H1 (cell line): ENCODE results near the gene KRT77.

Source experiments
- CHD2 ChIP-seq: IDR thresholded peaks from 2 replicates; pipeline ENCODE4 v1.6.1; 2012; ENCODE audit warnings: low read length, improper control_type of control experiment
- CTCF ChIP-seq, 3 experiments: IDR thresholded peaks; 1 replicate in 2 of 3; 2 replicates in 1 of 3; pipeline versions ENCODE4 v1.5.1 to v1.6.1; 2011; ENCODE audit warnings: low read length in 3 of 3, mild to moderate bottlenecking in 3 of 3, inconsistent platforms in 2 of 3, low read depth in 1 of 3, moderate library complexity in 1 of 3; ENCODE audit not compliant: insufficient read depth in 1 of 3; ENCODE audit errors: control extremely low read depth in 1 of 3
- E2F6 ChIP-seq: IDR thresholded peaks from 2 replicates; pipeline ENCODE4 v1.6.1; 2012; ENCODE audit warnings: inconsistent platforms
- EP300 ChIP-seq, 2 experiments: IDR thresholded peaks; 1 replicate in 1 of 2; 2 replicates in 1 of 2; pipeline ENCODE4 v1.6.1; 2011 to 2012; ENCODE audit warnings: low read depth in 2 of 2, low read length in 2 of 2, mild to moderate bottlenecking in 2 of 2, borderline replicate concordance in 1 of 2, inconsistent platforms in 1 of 2, moderate library complexity in 1 of 2
- EZH2 ChIP-seq: fragments of 200-600 bp; sonication (generic); IDR thresholded peaks from 2 replicates; pipeline ENCODE4 v1.7.1; 2012; ENCODE audit warnings: low read depth, mild to moderate bottlenecking, moderate library complexity, low read length, inconsistent platforms; ENCODE audit not compliant: severe bottlenecking
- POLR2A ChIP-seq, 2 experiments: IDR thresholded peaks; 1 replicate in 1 of 2; 2 replicates in 1 of 2; pipeline ENCODE4 v1.6.1; 2011; ENCODE audit warnings: low read depth in 2 of 2, low read length in 2 of 2, mild to moderate bottlenecking in 2 of 2; ENCODE audit errors: control extremely low read depth in 1 of 2
- RBBP5 ChIP-seq: IDR thresholded peaks from 2 replicates; pipeline ENCODE4 v1.7.1; 2012; ENCODE audit warnings: low read depth, mild to moderate bottlenecking, inconsistent platforms, low read length, moderate library complexity, borderline replicate concordance
- RNF2 ChIP-seq: fragments of 200-900, 300-1000 bp; sonication (generic); IDR thresholded peaks from 2 replicates; pipeline ENCODE4 v1.7.1; 2016; ENCODE audit warnings: borderline replicate concordance, low read depth, mild to moderate bottlenecking, antibody characterized with exemption, low read length; ENCODE audit not compliant: poor library complexity, severe bottlenecking; ENCODE audit errors: missing control alignments
- SIN3A ChIP-seq, 2 experiments: IDR thresholded peaks in 1 of 2; conservative IDR thresholded peaks in 1 of 2; 2 replicates each; pipeline ENCODE4 v1.6.1; 2011 to 2012; ENCODE audit warnings: low read length in 2 of 2, improper control_type of control experiment in 1 of 2, low read depth in 1 of 2, mild to moderate bottlenecking in 1 of 2
- TAF1 ChIP-seq: IDR thresholded peaks from 2 replicates; pipeline ENCODE4 v1.6.1; 2011; ENCODE audit warnings: mild to moderate bottlenecking, low read depth, low read length

- no peak for TF ChIP-seq CTCF (IDR thresholded peaks at IDR 0.05; ENCODE audit: control extremely low read depth in 1 of 3, insufficient read depth in 1 of 3, low read depth in 1 of 3, low read length in 3 of 3)
- TF ChIP-seq TAF1 = no peak
- TF ChIP-seq CHD2 = no peak
- TF ChIP-seq POLR2A (IDR thresholded peaks at IDR 0.05; ENCODE audit: control extremely low read depth in 1 of 2, low read depth in 2 of 2, low read length in 2 of 2) = no peak
- TF ChIP-seq EP300 (IDR thresholded peaks at IDR 0.05; ENCODE audit: borderline replicate concordance in 1 of 2, low read depth in 2 of 2, low read length in 2 of 2) = no peak
- no peak for TF ChIP-seq RBBP5
- TF ChIP-seq E2F6 = no peak
- no peak for TF ChIP-seq SIN3A (conservative IDR thresholded peaks at IDR 0.05 in 1 of 2, IDR thresholded peaks at IDR 0.05 in 1 of 2; ENCODE audit: low read depth in 1 of 2, low read length in 2 of 2)
- TF ChIP-seq RNF2 = no peak
- no peak for TF ChIP-seq EZH2
Observed at GRCh38 chr12:52655251-52655650, 48.1 kb downstream of the KRT77 start.
